Fibroblast of lung (primary cell): ENCODE data around the gene KRT222. TPM values are rescaled to one million over a fixed set of nuclear protein-coding genes. Genes with fewer than 3 reads are reported as not detected.
A peak's percentile ranks its signal among the peaks of the same experiment; 100 is the strongest.

Experiments
- DNase-seq, 2 donors: peaks; one replicate each; pipeline versions ENCODE4 v3.0.0 to v3.0.0-alpha.2; 2010; ENCODE audit warnings: low read depth in 2 of 2
- H2AFZ ChIP-seq: 2 replicates; pipeline ENCODE4 v1.5.1; 2012; ENCODE audit warnings: low read length, control low read depth, inconsistent platforms
- H3K27ac ChIP-seq: 2 replicates; pipeline ENCODE4 v1.5.1; 2011; ENCODE audit warnings: low read length, control low read depth; ENCODE audit not compliant: insufficient read depth
- H3K27me3 ChIP-seq: 2 replicates; pipeline ENCODE4 v1.5.1; 2011; ENCODE audit warnings: mild to moderate bottlenecking, low read length; ENCODE audit not compliant: control insufficient read depth, insufficient read depth
- H3K36me3 ChIP-seq: 2 replicates; pipeline ENCODE4 v1.5.1; 2011; ENCODE audit warnings: low read length; ENCODE audit not compliant: control insufficient read depth, insufficient read depth
- H3K4me1 ChIP-seq: 2 replicates; pipeline ENCODE4 v1.5.1; 2011; ENCODE audit warnings: low read length; ENCODE audit not compliant: control insufficient read depth, insufficient read depth; ENCODE audit errors: extremely low read depth
- H3K4me2 ChIP-seq: 2 replicates; pipeline ENCODE4 v1.5.1; 2011; ENCODE audit warnings: low read length, control low read depth; ENCODE audit not compliant: insufficient read depth; ENCODE audit errors: extremely low read depth
- H3K4me3 ChIP-seq, 4 experiments: fragments of 200-600 bp in 1 of 4; sonication (generic) in 1 of 4; replicated peaks in 1 of 4; 2 replicates each; pipeline ENCODE4 v1.5.1; 2011 to 2016; ENCODE audit warnings: low read length in 4 of 4, low read depth in 3 of 4, mild to moderate bottlenecking in 3 of 4, control low read depth in 2 of 4, inconsistent platforms in 1 of 4, mixed read lengths in 1 of 4; ENCODE audit not compliant: insufficient read depth in 1 of 4; ENCODE audit errors: control extremely low read depth in 1 of 4
- H3K79me2 ChIP-seq: 2 replicates; pipeline ENCODE4 v1.5.1; 2012; ENCODE audit warnings: mild to moderate bottlenecking, low read length, inconsistent platforms; ENCODE audit not compliant: control insufficient read depth, insufficient read depth
- H3K9ac ChIP-seq: 2 replicates; pipeline ENCODE4 v1.5.1; 2011; ENCODE audit warnings: mild to moderate bottlenecking, low read length, control low read depth; ENCODE audit not compliant: insufficient read depth
- H3K9me3 ChIP-seq: 2 replicates; pipeline ENCODE4 v1.5.1; 2012; ENCODE audit warnings: low read depth, low read length; ENCODE audit not compliant: control insufficient read depth, insufficient read depth
- H4K20me1 ChIP-seq: 2 replicates; pipeline ENCODE4 v1.5.1; 2011; ENCODE audit warnings: low read length; ENCODE audit not compliant: control insufficient read depth, insufficient read depth; ENCODE audit errors: extremely low read depth
- CTCF ChIP-seq, 2 donors: IDR thresholded peaks in 1 of 2; conservative IDR thresholded peaks in 1 of 2; 1 replicate in 1 of 2; 2 replicates in 1 of 2; pipeline ENCODE4 v1.5.1; 2011 to 2012; ENCODE audit warnings: low read length in 2 of 2, control low read depth in 1 of 2, inconsistent platforms in 1 of 2, low read depth in 1 of 2, mild to moderate bottlenecking in 1 of 2
- EZH2 ChIP-seq: IDR thresholded peaks from 2 replicates; pipeline ENCODE4 v1.5.1; 2012; ENCODE audit warnings: low read length, control low read depth, mild to moderate bottlenecking; ENCODE audit errors: missing control alignments
- polyA plus RNA-seq, 2 donors: library from polyadenylated mRNA; depleted of rRNA in 1 of 2; stranded (reverse) in 1 of 2; unstranded in 1 of 2; fragments of >200 nt; gene quantifications; 2 replicates each; pipeline ENCODE4 v1.2.1, GENCODE V29; 2011 to 2012; ENCODE audit warnings: missing spikeins in 1 of 2
- total RNA-seq: library from RNA; depleted of rRNA; stranded (reverse); fragments of >200 nt; gene quantifications from 2 replicates; pipeline ENCODE4 v1.2.1, GENCODE V29; 2014

KRT222 gene
- total and polyA plus RNA-seq, 2 donors (not counting 1 experiment from before 2014, with no cell fraction given): 0.33 TPM; not detected in 1

DNA sequence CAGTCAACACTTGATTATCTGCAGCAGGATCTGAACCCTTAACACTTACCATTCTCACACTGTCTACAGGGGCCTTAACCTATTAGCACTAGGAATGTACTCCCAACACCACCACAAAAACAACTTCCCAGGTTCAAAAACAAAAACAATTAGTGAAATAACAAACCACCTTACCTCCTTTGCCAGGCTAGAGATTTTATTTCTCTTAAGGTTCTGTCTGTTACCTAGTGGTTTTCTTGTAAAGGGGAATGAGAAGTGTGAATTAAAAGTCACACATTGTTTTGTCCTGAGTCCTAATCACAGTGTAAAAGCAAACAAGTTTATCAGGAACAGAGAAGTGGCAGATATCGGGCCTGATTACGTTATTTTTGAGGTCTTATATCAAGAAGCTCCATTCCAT is 27.0 kb downstream of the KRT222 start:
- Histone ChIP-seq H4K20me1 (no peaks in the 10 kb centered on the region), H3K9ac (no peak overlapping the region), H3K4me3 (no peak overlapping the region), H2AFZ (no peak overlapping the region), H3K4me2 (no peak overlapping the region), H3K9me3 (no peaks in the 10 kb centered on the region), H3K4me1 (no peaks in the 10 kb centered on the region), H3K27ac (no peak overlapping the region), H3K36me3 (peaks cover 8% of the 10 kb centered on the region), H3K27me3 (no peaks in the 10 kb centered on the region), H3K79me2 (peaks cover 14% of the 10 kb centered on the region)
- no peak for DNase-seq
- TF ChIP-seq EZH2 (no peak), CTCF (conservative IDR thresholded peaks at IDR 0.05 in 1 of 2, IDR thresholded peaks at IDR 0.05 in 1 of 2; ENCODE audit: low read depth in 1 of 2, low read length in 2 of 2) (no peak)

- Histone ChIP-seq H3K4me3 (no peak overlapping the region), H3K36me3 (peaks cover 10% of the 10 kb centered on the region), H3K27me3 (no peaks in the 10 kb centered on the region), H4K20me1 (no peaks in the 10 kb centered on the region), H3K4me1 (no peaks in the 10 kb centered on the region), H3K79me2 (peaks cover 2% of the 10 kb centered on the region), H2AFZ (no peak overlapping the region), H3K9me3 (no peaks in the 10 kb centered on the region), H3K27ac (no peak overlapping the region), H3K9ac (no peak overlapping the region), H3K4me2 (no peak overlapping the region)
- TF ChIP-seq CTCF (conservative IDR thresholded peaks at IDR 0.05 in 1 of 2, IDR thresholded peaks at IDR 0.05 in 1 of 2; ENCODE audit: low read depth in 1 of 2, low read length in 2 of 2): no peak
- TF ChIP-seq EZH2: no peak
- peak in 1 of 2 donors; percentile 46 for DNase-seq
These were observed 31.1 kb downstream of the KRT222 start for GRCh38 chr17:40633871-40634270.

DNA sequence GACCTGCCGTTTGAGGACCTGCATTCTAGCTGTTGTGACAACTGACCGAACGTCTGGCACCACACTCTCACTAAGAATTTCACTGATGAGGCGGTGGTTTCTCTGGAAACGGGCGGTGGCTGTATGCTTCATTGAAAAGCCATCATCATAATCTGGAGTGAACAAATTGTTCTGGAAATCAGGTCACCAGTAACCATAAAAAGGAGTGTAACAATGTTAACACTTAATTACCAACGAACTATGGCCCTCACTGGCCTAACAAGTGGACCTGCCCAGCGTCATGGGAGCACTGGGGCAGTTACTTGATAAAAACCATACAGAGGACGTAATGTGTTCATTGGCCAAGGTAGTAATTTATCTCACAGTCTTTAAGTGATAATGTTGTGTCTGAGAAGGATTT is 32.8 kb downstream of the KRT222 start:
- Histone ChIP-seq H3K27me3 (no peaks in the 10 kb centered on the region), H3K27ac (no peak overlapping the region), H3K9ac (no peak overlapping the region), H3K4me2 (no peak overlapping the region), H3K36me3 (peaks cover 12% of the 10 kb centered on the region), H3K79me2 (no peaks in the 10 kb centered on the region), H4K20me1 (no peaks in the 10 kb centered on the region), H3K4me3 (no peak overlapping the region), H3K4me1 (no peaks in the 10 kb centered on the region), H3K9me3 (no peaks in the 10 kb centered on the region), H2AFZ (no peak overlapping the region)
- DNase-seq: no peak
- TF ChIP-seq EZH2 (no peak), CTCF (conservative IDR thresholded peaks at IDR 0.05 in 1 of 2, IDR thresholded peaks at IDR 0.05 in 1 of 2; ENCODE audit: low read depth in 1 of 2, low read length in 2 of 2) (no peak)
